ENCODE data around the gene OASL. TPM values are rescaled to one million over a fixed set of nuclear protein-coding genes. Genes with fewer than 3 reads are reported as not detected.

Gene OASL
- total RNA-seq, 2 donors from 2014 or later, result 0.14 to 0.91 TPM

DNA sequence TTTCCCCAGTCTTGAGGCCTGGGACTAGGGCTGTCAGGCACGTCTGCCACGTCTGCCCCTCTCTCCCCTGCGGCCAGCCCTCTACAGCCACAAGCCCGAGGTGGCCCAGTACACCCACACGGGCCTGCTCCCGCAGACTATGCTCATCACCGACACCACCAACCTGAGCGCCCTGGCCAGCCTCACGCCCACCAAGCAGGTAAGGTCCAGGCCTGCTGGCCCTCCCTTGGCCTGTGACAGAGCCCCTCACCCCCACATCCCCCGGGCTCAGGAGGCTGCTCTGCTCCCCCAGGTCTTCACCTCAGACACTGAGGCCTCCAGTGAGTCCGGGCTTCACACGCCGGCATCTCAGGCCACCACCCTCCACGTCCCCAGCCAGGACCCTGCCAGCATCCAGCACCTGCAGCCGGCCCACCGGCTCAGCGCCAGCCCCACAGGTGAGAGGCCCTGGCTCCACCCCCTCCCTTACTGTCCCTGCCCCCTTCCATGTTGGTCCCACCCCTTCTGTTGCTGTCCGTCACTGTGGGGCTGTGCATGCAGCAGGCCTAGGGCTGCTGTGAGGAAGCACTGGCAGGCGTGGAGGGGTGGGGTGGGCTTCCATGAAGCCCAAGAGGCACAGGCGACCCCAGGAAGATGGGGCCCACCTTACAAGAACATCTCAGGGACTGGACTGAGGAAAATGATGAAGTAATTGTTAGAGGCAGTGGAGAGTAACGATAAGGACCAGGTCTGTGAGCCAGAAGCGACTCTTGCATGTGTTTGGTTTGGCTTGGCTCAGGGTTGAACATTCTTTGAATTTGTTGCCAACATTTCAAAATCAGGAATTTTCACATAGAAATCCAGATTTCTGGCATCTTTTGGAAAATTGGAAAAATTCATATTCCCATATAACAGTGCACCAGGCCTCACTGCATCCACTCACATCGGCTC is 39.6 kb downstream of the OASL start:
- no peak overlapping the region for H3K27ac ChIP-seq
- peaks cover 0 to 9% of the 10 kb centered on the region in 2 donors for H3K36me3 ChIP-seq
- no peaks in the 10 kb centered on the region for H3K9me3 ChIP-seq
- WGBS, result 36% methylated on average over 23 of the region's 23 CpGs
- H3K27me3 ChIP-seq (replicated peaks; ENCODE audit: insufficient read depth), result no peaks in the 10 kb centered on the region
- no peak for DNase-seq (ENCODE audit: low spot score)
- intact Hi-C loops (cut with DNase I), result no loop called here
- H3K4me1 ChIP-seq (replicated peaks), result no peaks in the 10 kb centered on the region
- TF ChIP-seq POLR2AphosphoS5 (IDR thresholded peaks at IDR 0.05) (no peak), POLR2A (IDR thresholded peaks at IDR 0.05) (no peak)
- TF ChIP-seq, protein P1, sequence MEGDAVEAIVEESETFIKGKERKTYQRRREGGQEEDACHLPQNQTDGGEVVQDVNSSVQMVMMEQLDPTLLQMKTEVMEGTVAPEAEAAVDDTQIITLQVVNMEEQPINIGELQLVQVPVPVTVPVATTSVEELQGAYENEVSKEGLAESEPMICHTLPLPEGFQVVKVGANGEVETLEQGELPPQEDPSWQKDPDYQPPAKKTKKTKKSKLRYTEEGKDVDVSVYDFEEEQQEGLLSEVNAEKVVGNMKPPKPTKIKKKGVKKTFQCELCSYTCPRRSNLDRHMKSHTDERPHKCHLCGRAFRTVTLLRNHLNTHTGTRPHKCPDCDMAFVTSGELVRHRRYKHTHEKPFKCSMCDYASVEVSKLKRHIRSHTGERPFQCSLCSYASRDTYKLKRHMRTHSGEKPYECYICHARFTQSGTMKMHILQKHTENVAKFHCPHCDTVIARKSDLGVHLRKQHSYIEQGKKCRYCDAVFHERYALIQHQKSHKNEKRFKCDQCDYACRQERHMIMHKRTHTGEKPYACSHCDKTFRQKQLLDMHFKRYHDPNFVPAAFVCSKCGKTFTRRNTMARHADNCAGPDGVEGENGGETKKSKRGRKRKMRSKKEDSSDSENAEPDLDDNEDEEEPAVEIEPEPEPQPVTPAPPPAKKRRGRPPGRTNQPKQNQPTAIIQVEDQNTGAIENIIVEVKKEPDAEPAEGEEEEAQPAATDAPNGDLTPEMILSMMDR (IDR thresholded peaks at IDR 0.05), result no peak
- H3K4me3 ChIP-seq, result no peak overlapping the region

DNA sequence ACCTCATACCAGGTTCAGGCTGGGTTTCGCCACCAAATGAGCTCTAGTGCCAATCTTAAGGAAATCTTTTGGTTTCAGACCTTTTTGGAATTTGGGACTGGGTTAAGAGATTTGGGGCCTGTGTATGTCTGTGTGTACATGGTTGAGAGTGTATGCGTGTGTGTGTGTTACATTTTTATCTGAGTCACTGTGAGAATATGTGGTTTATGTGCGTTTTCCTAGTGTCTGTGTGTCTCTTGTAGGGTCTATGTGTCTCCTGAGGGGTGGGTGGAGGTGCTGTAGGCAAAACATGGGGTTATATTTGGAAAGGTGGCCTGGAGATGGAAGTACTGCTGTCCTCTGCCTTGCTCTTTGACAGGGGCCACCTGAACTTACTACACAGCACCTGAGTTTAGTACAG is 40.6 kb downstream of the OASL start:
- TF ChIP-seq, protein P1 (IDR thresholded peaks at IDR 0.05), result no peak
- TF ChIP-seq POLR2AphosphoS5 (IDR thresholded peaks at IDR 0.05) (no peak), POLR2A (IDR thresholded peaks at IDR 0.05) (no peak)
- H3K27me3 ChIP-seq (replicated peaks; ENCODE audit: insufficient read depth), result no peaks in the 10 kb centered on the region
- H3K9me3 ChIP-seq, result no peaks in the 10 kb centered on the region
- intact Hi-C loops (cut with DNase I), result no loop called here
- no peak overlapping the region for H3K4me3 ChIP-seq
- DNase-seq (ENCODE audit: low spot score), result no peak
- H3K27ac ChIP-seq, result no peak overlapping the region
- H3K4me1 ChIP-seq (replicated peaks), result no peaks in the 10 kb centered on the region
- no peaks in the 10 kb centered on the region for H3K36me3 ChIP-seq
- 80% methylated on average over 3 of the region's 3 CpGs for WGBS

DNA sequence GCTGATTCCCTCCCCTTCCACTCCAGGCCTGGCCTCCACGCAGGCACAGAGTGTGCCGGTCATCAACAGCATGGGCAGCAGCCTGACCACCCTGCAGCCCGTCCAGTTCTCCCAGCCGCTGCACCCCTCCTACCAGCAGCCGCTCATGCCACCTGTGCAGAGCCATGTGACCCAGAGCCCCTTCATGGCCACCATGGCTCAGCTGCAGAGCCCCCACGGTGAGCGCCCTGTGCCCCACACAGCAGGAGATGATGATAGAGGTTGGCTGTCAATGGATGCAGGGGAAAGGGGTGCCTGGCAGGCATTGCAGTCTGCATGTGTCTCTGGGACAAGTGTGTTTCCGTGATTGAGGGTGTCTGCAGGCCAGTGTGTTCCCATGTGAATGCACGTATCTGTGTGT is 41.6 kb downstream of the OASL start:
- 79% methylated on average over 9 of the region's 9 CpGs for WGBS
- Histone ChIP-seq H3K9me3 (no peaks in the 10 kb centered on the region), H3K4me1 (replicated peaks) (no peaks in the 10 kb centered on the region), H3K27me3 (replicated peaks; ENCODE audit: insufficient read depth) (no peaks in the 10 kb centered on the region), H3K27ac (no peak overlapping the region), H3K36me3 (no peaks in the 10 kb centered on the region), H3K4me3 (no peak overlapping the region)
- no peak for DNase-seq (ENCODE audit: low spot score)
- intact Hi-C loops (cut with DNase I), result no loop called here
- TF ChIP-seq, protein P1 (IDR thresholded peaks at IDR 0.05), result no peak
- no peak for TF ChIP-seq POLR2A (IDR thresholded peaks at IDR 0.05)
- TF ChIP-seq POLR2AphosphoS5 (IDR thresholded peaks at IDR 0.05), result no peak

DNA sequence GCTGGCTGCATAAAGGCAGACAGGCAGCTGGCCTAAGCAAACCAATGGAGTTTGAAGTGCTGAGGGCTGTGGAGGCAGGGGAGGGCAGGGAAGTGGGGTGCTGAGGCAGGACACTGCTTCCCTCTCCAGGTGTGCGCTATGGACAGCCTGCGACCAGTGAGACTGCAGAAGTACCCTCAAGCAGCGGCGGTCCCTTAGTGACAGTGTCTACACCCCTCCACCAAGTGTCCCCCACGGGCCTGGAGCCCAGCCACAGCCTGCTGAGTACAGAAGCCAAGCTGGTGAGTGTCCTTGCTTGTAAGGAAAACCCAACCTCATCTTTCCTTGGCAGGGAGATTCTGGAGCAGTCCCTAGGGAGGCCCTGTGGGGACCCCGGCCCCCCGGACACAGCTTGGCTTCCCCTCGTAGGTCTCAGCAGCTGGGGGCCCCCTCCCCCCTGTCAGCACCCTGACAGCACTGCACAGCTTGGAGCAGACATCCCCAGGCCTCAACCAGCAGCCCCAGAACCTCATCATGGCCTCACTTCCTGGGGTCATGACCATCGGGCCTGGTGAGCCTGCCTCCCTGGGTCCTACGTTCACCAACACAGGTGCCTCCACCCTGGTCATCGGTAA is 42.8 kb downstream of the OASL start:
- Histone ChIP-seq H3K9me3 (no peaks in the 10 kb centered on the region), H3K27ac (no peak overlapping the region), H3K4me3 (no peak overlapping the region), H3K4me1 (replicated peaks) (no peaks in the 10 kb centered on the region), H3K27me3 (replicated peaks; ENCODE audit: insufficient read depth) (no peaks in the 10 kb centered on the region), H3K36me3 (no peaks in the 10 kb centered on the region)
- TF ChIP-seq POLR2A (IDR thresholded peaks at IDR 0.05) (no peak), POLR2AphosphoS5 (IDR thresholded peaks at IDR 0.05) (no peak)
- TF ChIP-seq, protein P1 (IDR thresholded peaks at IDR 0.05), result no peak
- intact Hi-C loops (cut with DNase I), result no loop called here
- 90% methylated on average over 10 of the region's 11 CpGs for WGBS
- DNase-seq (ENCODE audit: low spot score), result no peak

Data from prostate gland (tissue), 2 donors.